ENCODE results near the gene UTP3.

The UTP3 gene

DNA sequence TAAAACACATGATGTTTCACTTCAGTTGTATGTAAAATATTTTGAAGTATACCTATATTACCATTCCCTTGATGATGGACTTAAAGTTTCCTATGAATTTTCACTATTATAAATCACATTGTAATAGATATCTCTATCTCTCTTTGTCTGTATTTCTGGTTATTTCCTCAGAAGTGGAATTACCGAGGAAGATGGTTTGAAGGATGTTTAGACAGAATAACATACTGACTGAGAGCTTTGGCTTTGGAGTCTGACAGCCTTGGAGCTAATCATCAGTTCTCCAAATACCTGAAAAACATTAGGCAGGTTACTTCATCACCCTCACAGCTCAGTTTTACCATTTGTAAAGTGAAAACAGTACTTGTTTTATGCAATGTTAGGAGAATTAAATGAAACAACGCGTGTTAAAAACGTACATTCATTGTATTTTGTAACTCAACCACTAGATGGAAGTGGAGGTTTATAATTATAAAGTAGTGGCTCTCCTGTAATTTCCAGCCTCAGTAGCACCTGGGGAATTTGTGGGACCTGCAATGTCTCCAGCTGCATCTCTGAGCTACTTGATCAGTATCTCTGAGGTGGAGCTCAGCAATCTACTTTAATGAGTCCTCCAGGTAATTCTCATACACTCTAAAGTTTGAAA lies 36.3 kb upstream of the UTP3 start:
- no peaks in the 10 kb centered on the region for H3K27me3 ChIP-seq (ENCODE audit: control insufficient read depth, low read length)
- peaks cover 55% of the 10 kb centered on the region for H3K4me1 ChIP-seq (ENCODE audit: control insufficient read depth, low read length)
- H3K4me3 ChIP-seq (ENCODE audit: low read length), result no peak overlapping the region
- peaks cover 4% of the 10 kb centered on the region for H3K79me2 ChIP-seq (ENCODE audit: control insufficient read depth, low read length)
- peaks cover 55% of the 10 kb centered on the region for H3K36me3 ChIP-seq (ENCODE audit: control insufficient read depth, low read length)
- H4K20me1 ChIP-seq (ENCODE audit: control insufficient read depth, insufficient read depth, low read depth, low read length), result peaks cover 7% of the 10 kb centered on the region; the same call in 1 of the 2 replicates
- no peak overlapping the region for H3K4me2 ChIP-seq (ENCODE audit: low read length)
- H3K9me2 ChIP-seq (replicated peaks; ENCODE audit: control insufficient read depth, low read length), result no peaks in the 10 kb centered on the region
- H3K9me3 ChIP-seq (ENCODE audit: control insufficient read depth, insufficient read depth, low read length), result no peaks in the 10 kb centered on the region
- H3K27ac ChIP-seq (ENCODE audit: low read depth, low read length), result peak overlapping the region; percentile 35
- H3F3A ChIP-seq (ENCODE audit: control insufficient read depth, insufficient read depth), result peaks cover 88% of the 10 kb centered on the region
- TF ChIP-seq, protein P1, sequence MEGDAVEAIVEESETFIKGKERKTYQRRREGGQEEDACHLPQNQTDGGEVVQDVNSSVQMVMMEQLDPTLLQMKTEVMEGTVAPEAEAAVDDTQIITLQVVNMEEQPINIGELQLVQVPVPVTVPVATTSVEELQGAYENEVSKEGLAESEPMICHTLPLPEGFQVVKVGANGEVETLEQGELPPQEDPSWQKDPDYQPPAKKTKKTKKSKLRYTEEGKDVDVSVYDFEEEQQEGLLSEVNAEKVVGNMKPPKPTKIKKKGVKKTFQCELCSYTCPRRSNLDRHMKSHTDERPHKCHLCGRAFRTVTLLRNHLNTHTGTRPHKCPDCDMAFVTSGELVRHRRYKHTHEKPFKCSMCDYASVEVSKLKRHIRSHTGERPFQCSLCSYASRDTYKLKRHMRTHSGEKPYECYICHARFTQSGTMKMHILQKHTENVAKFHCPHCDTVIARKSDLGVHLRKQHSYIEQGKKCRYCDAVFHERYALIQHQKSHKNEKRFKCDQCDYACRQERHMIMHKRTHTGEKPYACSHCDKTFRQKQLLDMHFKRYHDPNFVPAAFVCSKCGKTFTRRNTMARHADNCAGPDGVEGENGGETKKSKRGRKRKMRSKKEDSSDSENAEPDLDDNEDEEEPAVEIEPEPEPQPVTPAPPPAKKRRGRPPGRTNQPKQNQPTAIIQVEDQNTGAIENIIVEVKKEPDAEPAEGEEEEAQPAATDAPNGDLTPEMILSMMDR (IDR thresholded peaks at IDR 0.05; ENCODE audit: low read depth, low read length, poor library complexity, severe bottlenecking), result peak; percentile 55
- no peak for TF ChIP-seq EZH2phosphoT487 (IDR thresholded peaks at IDR 0.05; ENCODE audit: borderline replicate concordance, low read length)

- peak overlapping the region; percentile 35 for H3K27ac ChIP-seq (ENCODE audit: low read depth, low read length)
- H3K9me3 ChIP-seq (ENCODE audit: control insufficient read depth, insufficient read depth, low read length), result no peaks in the 10 kb centered on the region
- peaks cover 29% of the 10 kb centered on the region for H4K20me1 ChIP-seq (ENCODE audit: control insufficient read depth, insufficient read depth, low read depth, low read length)
- no peaks in the 10 kb centered on the region for H3K9me2 ChIP-seq (replicated peaks; ENCODE audit: control insufficient read depth, low read length)
- H3K27me3 ChIP-seq (ENCODE audit: control insufficient read depth, low read length), result no peaks in the 10 kb centered on the region
- H3F3A ChIP-seq (ENCODE audit: control insufficient read depth, insufficient read depth), result peaks cover 94% of the 10 kb centered on the region
- H3K36me3 ChIP-seq (ENCODE audit: control insufficient read depth, low read length), result peaks cover 79% of the 10 kb centered on the region
- H3K79me2 ChIP-seq (ENCODE audit: control insufficient read depth, low read length), result peaks cover 30% of the 10 kb centered on the region
- H3K4me1 ChIP-seq (ENCODE audit: control insufficient read depth, low read length), result peaks cover 78% of the 10 kb centered on the region
- TF ChIP-seq, protein P1 (IDR thresholded peaks at IDR 0.05; ENCODE audit: low read depth, low read length, poor library complexity, severe bottlenecking), result no peak
- TF ChIP-seq EZH2phosphoT487 (IDR thresholded peaks at IDR 0.05; ENCODE audit: borderline replicate concordance, low read length), result no peak
- H3K4me2 ChIP-seq (ENCODE audit: low read length), result peak overlapping the region; percentile 3
- H3K4me3 ChIP-seq (ENCODE audit: low read length), result no peak overlapping the region
These were observed 33.7 kb upstream of the UTP3 start for GRCh38 chr4:70654605-70655011.

DNA sequence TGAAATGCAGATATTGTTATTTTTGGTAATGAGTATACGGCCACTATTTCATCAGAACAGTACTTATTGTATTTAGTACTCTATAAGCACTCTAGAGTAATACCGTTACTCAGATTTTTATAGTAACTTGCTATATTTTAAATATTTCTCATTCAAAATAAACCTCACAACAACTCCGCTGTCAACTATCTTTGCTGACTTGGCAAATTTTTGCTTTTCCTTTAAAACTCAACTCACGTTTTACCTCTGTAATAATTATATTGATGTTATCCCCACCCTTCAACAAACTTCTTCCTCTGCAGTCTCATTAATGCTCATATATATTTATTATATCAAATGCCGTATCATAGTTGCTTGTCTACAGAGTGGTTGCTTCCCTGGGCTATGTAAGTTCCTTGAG lies 31.0 kb upstream of the UTP3 start:
- Histone ChIP-seq H3K9me3 (ENCODE audit: control insufficient read depth, insufficient read depth, low read length) (no peaks in the 10 kb centered on the region), H3F3A (ENCODE audit: control insufficient read depth, insufficient read depth) (peaks cover 93% of the 10 kb centered on the region), H3K36me3 (ENCODE audit: control insufficient read depth, low read length) (peaks cover 98% of the 10 kb centered on the region)

More for the DNA sequence above, 31.0 kb upstream of the UTP3 start:
- Histone ChIP-seq H3K27me3 (ENCODE audit: control insufficient read depth, low read length) (no peaks in the 10 kb centered on the region), H3K27ac (ENCODE audit: low read depth, low read length) (peak overlapping the region; percentile 44), H4K20me1 (ENCODE audit: control insufficient read depth, insufficient read depth, low read depth, low read length) (peaks cover 29% of the 10 kb centered on the region), H3K4me2 (ENCODE audit: low read length) (peak overlapping the region; percentile 70), H3K9me2 (replicated peaks; ENCODE audit: control insufficient read depth, low read length) (no peaks in the 10 kb centered on the region), H3K4me1 (ENCODE audit: control insufficient read depth, low read length) (peaks cover 82% of the 10 kb centered on the region), H3K79me2 (ENCODE audit: control insufficient read depth, low read length) (peaks cover 57% of the 10 kb centered on the region), H3K4me3 (ENCODE audit: low read length) (peak overlapping the region; percentile 66)
- no peak for TF ChIP-seq EZH2phosphoT487 (IDR thresholded peaks at IDR 0.05; ENCODE audit: borderline replicate concordance, low read length)
- TF ChIP-seq, protein P1 (IDR thresholded peaks at IDR 0.05; ENCODE audit: low read depth, low read length, poor library complexity, severe bottlenecking), result no peak
